HG03457 (cell line): ENCODE results near the gene KRTAP4-11.
"Not testable (repeated sequence)": the region's sequence is repeated elsewhere in the genome, so short reads cannot be mapped to it uniquely, and the experiment has no call there.

Source experiments
- ATAC-seq: cut with Tn5 transposase; IDR thresholded peaks from one replicate; pipeline ENCODE4 v1.9.1; 2021; ENCODE audit warnings: moderate number of reproducible peaks; ENCODE audit not compliant: unreplicated experiment

The KRTAP4-11 gene

GRCh38 chr17:41125064-41125463, 6.9 kb upstream of the KRTAP4-11 start:
- ATAC-seq, result no peak

DNA sequence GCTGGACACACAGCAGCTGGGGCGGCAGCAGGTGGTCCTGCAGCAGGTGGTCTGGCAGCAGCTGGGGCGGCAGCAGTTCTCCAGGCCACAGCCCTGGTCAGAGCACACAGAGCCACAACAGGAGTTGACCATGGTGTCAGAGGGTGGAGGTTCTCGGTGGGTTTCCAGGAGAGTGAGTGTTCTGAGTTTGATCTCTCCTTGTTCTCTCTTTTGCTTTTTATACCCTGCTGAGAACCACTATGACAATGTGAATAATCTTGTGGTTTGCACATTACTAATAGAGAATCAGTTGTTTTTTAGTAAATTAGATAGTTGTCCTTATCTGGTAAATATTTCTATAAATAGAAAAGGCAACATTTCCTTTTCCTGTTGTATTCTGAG, 5.8 kb upstream of the KRTAP4-11 start, which contains the start of gene KRTAP4-12:
Gene KRTAP4-12, minus strand, starts transcription at position 192 of the 381 bp plus-strand sequence. Its CDS starts 60 bp downstream, at position 132.
- ATAC-seq, result not testable (repeated sequence)

GRCh38 chr17:41123292-41123990, 5.3 kb upstream of the KRTAP4-11 start:
- ATAC-seq, result not testable (repeated sequence)

DNA sequence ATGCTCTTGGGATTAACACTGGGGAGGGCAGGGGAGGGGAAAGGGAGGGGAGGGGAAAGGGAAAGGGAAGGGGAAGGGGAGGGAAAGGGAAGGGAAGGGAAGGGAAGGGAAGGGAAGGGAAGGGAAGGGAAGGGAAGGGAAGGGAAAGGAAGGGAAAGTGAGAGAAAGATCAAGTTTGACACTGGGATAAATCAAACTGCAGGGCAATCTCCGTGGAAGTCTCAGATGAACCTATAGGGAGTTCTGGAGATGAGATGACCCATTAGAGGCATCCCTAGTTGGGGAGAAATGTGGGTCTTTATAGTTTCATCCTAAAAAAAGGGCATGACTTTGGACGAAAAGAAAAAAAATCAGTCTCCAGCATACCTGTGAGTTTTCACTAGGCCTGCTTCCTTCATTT, 3.6 kb upstream of the KRTAP4-11 start:
- no peak for ATAC-seq

DNA sequence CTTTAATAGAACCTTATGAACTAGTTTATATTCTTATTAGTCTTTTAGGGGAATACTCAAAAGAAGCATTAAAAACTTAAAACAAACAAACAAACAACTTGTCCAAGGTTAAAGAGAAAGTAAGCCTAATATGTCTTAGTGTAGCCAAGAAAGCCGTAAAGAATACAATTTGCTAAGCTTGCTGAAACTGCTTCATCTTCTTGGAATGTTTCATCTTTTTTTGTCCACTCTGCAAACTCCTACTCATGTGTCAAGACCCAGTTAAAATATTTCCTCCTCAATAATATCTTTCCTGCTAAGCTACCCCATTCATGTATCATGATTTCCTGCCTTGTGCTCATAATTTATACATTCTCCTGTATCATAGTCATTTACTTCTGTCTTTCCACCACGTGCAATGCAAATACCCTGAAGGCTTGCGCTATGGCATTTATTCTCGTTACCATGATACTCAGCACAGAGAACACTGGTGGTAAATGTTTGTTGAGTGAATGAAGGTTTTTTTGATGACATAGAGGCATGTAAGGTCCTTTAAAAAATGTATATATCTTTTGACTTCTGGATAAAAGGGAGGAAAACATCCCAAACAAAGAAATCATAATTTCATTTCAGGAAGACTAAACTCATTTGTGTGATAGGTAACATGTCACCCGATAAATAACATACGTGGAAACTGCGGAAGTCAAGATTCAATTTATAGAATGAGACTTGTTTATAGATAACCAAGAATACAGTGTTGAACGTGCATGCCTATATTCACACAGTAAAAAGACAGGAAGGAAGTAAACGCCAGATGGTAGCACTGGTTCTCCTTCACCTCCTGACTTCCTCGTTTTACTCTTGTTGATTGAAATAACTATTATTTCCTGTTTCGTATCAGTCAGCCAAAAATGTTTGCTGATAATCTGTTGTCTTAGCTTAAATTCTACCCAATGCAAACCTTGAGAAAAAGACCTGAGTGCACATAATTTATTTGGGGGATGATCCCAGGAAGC, 1.8 kb upstream of the KRTAP4-11 start:
- not testable (repeated sequence) for ATAC-seq

GRCh38 chr17:41118721-41119120, 548 bp upstream of the KRTAP4-11 start:
- ATAC-seq, result no peak

- ATAC-seq, result no peak
Observed at GRCh38 chr17:41116297-41116696, 1.9 kb downstream of the KRTAP4-11 start.

DNA sequence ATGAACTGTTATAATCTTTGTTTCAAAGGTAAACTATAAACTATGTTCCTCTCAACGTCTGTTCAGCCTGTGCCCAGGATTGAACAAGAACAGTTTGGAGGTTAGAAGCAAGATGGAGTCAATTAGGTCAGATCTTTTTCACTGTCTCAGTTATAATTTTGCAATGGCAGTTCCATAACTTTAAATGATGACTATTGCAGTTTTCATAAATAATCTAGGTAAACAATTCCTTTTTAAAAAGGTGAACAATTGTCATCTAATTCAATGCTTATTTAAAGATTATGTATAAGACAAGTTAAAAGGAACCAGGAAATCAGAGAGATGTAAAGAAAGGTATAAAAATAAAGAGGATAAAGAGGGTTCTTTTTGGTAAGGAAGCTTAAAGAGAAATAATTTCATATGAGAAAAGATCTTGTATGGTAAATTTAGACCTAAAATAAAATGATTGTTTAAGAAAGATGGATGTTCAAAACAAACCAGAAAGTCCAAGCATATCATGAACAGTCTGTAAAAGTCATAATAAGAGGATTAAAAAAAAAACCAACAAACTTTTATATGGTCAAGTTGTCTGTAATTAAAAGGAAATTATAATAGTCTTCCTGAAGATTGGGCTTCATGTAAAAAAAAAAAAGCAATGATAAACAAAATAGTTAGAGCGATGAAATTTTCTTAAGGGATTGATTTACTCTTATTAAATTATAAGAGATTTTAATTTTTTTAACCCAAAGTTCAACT, 6.9 kb downstream of the KRTAP4-11 start:
- no peak for ATAC-seq

GRCh38 chr17:41108728-41109386, 9.3 kb downstream of the KRTAP4-11 start:
- ATAC-seq, result not testable (repeated sequence)

DNA sequence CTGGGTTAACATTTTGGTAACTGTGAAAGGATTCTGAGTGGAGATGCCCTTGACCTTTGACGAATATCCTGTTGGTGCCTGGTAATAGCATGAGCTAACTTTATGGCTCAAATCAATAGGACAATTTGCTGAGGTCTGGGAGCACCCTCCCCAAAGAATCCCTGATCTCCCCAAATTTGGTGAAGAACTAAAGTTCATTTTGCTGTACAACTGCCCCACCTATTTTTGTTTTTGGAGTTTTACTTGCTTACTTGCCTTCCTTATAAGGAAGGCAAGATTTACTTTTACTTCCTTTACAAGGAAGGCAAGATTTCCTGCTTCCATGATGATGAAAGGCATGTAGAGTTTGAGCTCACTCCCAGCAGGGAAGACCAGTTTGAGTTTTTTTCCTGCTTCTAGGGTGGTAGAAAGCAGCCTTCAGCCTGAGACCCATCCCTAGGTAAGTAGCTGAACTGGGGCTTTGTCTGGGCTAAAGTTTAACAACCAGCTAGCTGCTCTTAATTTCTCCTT, 10.2 kb downstream of the KRTAP4-11 start:
- ATAC-seq, result no peak

- ATAC-seq, result not testable (repeated sequence)
Observed at GRCh38 chr17:41105347-41105746, 12.8 kb downstream of the KRTAP4-11 start, which contains the start of gene KRTAP4-9. Gene KRTAP4-9 (plus strand): TSS chr17:41105389. CDS start chr17:41105389, 0 bp downstream.

DNA sequence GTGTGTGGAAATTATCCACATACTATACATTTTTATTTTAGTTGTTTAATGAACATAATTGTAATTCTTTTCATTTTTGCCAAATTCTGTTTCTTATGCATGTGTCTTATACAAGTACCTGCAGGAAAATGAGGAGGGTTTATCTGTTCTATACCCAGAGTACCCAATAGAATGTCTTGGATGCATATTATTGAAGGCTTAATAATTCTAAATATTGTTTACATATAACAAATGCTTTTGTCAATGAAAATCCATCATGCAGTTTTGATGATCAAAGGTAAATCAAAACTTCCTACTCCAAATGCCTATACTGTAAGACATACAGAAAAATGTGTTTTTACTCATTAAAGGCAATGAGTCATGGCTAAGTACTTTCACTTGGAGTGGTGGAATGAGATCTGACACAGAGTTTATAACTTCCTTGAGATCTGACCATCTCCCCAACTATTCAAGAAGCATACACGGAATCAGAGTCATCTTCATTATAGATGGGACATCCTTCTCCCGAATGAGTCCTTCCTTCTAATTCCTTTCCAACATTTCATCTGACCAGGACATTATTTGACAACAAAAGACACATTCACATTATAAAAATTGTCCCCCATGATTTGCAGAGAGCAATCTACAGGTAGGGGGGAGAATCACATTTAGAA, 13.7 kb downstream of the KRTAP4-11 start:
- not testable (repeated sequence) for ATAC-seq

DNA sequence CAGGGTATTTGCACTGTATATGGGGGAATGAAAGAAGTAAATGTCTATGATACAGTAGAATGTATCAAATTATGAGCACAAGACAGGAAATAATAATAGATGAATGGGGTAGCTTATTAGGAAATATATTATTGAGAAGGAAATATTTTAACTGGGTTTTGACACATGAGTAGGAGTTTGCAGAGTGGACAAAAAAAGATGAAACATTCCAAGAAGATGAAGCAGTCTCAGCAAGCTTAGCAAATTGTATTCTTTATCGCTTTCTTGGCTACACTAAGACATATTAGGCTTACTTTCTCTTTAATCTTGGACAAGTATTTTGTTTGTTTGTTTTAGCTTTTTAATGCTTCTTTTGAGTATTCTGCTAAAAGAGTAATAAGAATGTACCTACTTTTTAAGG, 14.3 kb downstream of the KRTAP4-11 start:
- ATAC-seq, result no peak

DNA sequence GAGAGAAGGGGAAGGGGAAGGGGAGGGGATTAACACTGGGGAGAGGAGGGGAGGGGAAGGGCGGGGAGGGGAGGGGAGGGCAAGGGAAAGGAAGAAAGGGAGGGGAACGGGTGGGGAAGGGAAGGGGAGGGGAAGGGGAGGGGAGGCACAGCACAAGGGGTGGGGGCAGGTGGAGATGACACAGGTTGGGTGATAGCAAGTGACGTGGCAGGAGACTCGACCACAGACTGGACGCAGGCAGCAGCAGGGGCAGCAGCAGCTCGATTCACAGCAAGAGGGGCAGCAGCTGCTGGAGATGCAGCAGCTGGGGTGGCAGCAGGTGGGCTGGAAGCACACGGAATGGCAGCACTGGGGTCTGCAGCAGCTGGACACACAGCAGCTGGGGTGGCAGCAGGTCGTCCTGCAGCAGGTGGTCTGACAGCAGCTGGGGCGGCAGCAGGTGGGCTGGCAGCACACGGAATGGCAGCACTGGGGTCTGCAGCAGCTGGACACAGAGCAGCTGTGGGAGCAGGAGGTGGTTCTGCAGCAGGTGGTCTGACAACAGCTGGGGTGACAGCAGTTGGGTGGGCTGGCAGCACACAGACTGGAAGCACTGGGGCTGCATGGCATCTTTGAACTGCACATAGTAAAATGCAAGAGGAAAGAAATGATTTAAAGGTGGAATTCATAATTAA, 16.4 kb downstream of the KRTAP4-11 start, which contains the start of gene KRTAP4-16:
Gene KRTAP4-16, minus strand, starts transcription at position 624 of the 674 bp plus-strand sequence. Its CDS starts 0 bp downstream, at position 624.
- no peak for ATAC-seq

GRCh38 chr17:41099682-41100480, 18.3 kb downstream of the KRTAP4-11 start:
- ATAC-seq, result not testable (repeated sequence)

- ATAC-seq, result no peak
Observed at GRCh38 chr17:41098481-41098880, 19.7 kb downstream of the KRTAP4-11 start.

- no peak for ATAC-seq
Observed at GRCh38 chr17:41098042-41098441, 20.1 kb downstream of the KRTAP4-11 start, which contains the start of gene KRTAP4-8. Gene KRTAP4-8 (minus strand): TSS chr17:41098142. CDS start chr17:41098084, 58 bp downstream.

DNA sequence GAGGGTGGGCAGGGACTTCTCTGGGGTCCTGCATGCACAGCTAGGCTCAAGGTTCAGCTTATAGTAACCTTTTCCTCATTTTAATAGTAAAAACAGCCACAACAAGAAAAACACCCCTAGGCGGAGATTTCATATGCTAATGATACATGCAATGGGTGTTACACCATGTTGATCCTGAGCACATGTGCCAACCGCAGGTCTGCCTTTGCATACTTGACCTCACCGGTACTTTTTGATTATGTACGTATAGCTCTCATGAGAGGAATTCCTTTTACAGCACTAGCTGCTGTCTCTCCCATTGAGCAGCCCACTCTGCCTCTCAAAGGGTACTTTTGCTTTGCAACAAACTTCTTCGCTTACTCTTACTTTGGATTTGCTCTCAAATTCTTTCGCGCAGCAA, 22.1 kb downstream of the KRTAP4-11 start:
- ATAC-seq, result no peak
